Activated CD8-positive, alpha-beta memory T cell treated with anti-CD3 and anti-CD28 coated beads for 1 hour (primary cell): ENCODE measurements around the gene PRXL2B.

Experiments used
- DNase-seq, 2 donors: peaks; one replicate each; pipeline ENCODE4 v3.0.0-alpha.2; 2020; ENCODE audit warnings: low read depth in 1 of 2; ENCODE audit errors: extremely low read depth in 1 of 2

Gene PRXL2B

GRCh38 chr1:2583331-2583791 lies 3.2 kb upstream of the PRXL2B start:
- DNase-seq: no peak

- no peak for DNase-seq
Observed at GRCh38 chr1:2583871-2584351, 2.7 kb upstream of the PRXL2B start.

- DNase-seq: no peak
Observed at GRCh38 chr1:2584686-2585317, 1.8 kb upstream of the PRXL2B start.

GRCh38 chr1:2585318-2586092 lies 1.1 kb upstream of the PRXL2B start:
- DNase-seq: peak; percentile 47 to 53

- no peak for DNase-seq
Observed at GRCh38 chr1:2587071-2587859, 688 bp downstream of the PRXL2B start.

GRCh38 chr1:2587860-2588571 lies 1.4 kb downstream of the PRXL2B start:
- no peak for DNase-seq

- no peak for DNase-seq
Observed at GRCh38 chr1:2588661-2589430, 2.3 kb downstream of the PRXL2B start.

GRCh38 chr1:2589431-2590232 lies 3.1 kb downstream of the PRXL2B start:
- no peak for DNase-seq

- DNase-seq: no peak
Observed at GRCh38 chr1:2590233-2591141, 3.9 kb downstream of the PRXL2B start.

GRCh38 chr1:2591233-2591580 lies 4.6 kb downstream of the PRXL2B start:
- no peak for DNase-seq

GRCh38 chr1:2591581-2592261 lies 5.1 kb downstream of the PRXL2B start:
- no peak for DNase-seq

- DNase-seq: no peak
Observed at GRCh38 chr1:2592672-2593071, 6.1 kb downstream of the PRXL2B start.

GRCh38 chr1:2593251-2593878 lies 6.8 kb downstream of the PRXL2B start:
- no peak for DNase-seq

GRCh38 chr1:2594001-2594640 lies 7.5 kb downstream of the PRXL2B start:
- DNase-seq: no peak

GRCh38 chr1:2594641-2595131 lies 8.1 kb downstream of the PRXL2B start:
- DNase-seq: no peak

GRCh38 chr1:2595261-2595811 lies 8.8 kb downstream of the PRXL2B start:
- DNase-seq: no peak
